ACHN (cell line): Measurements from ENCODE around the gene RASA3.
"Not testable (repeated sequence)": the region's sequence is repeated elsewhere in the genome, so short reads cannot be mapped to it uniquely, and the experiment has no call there.

Experiments
- DNase-seq: peaks from one replicate; pipeline ENCODE4 v3.0.0-alpha.2; 2015
- in situ Hi-C: cut with HindIII; loops from 2 replicates; pipeline ENCODE4 v1.10.0; 2017; ENCODE audit warnings: low sequenced_read_pairs, low pct_ligation_motif_present, low pct_unique_long_range_greater_than_20kb

RASA3 gene

DNA sequence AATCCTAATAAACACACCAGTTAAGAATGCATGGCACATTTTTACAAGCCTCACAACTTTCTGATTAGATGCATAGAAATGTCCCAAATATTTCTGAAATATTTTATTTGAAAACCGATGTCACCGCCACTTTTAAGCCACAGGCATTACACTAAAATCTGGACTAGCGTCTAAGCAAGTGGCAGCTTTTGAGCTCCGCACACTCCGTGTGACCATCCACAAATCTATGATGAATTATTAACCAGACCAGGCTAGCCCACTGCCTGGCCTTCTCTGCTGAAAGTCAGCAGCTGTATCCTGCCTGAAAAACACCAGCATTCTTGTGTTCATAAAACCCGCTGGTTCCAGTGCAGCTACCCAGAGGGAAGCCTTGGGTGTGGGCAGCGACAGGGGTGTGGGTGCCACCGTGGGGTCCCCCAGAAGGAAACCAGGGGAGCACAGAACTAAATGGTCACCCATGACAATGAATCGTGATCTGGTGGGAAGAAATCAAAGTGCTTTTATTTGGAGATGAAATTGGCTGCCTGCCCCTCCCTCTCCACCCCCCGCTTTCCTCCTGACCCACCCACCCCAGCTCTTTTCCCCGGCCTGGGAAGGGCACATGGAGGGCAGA, 13.8 kb downstream of the RASA3 start:
- peak; percentile 90 for DNase-seq
- in situ Hi-C loops: no loop called here

GRCh38 chr13:114118086-114118485, 14.3 kb downstream of the RASA3 start:
- no peak for DNase-seq
- in situ Hi-C loops: no loop called here

DNA sequence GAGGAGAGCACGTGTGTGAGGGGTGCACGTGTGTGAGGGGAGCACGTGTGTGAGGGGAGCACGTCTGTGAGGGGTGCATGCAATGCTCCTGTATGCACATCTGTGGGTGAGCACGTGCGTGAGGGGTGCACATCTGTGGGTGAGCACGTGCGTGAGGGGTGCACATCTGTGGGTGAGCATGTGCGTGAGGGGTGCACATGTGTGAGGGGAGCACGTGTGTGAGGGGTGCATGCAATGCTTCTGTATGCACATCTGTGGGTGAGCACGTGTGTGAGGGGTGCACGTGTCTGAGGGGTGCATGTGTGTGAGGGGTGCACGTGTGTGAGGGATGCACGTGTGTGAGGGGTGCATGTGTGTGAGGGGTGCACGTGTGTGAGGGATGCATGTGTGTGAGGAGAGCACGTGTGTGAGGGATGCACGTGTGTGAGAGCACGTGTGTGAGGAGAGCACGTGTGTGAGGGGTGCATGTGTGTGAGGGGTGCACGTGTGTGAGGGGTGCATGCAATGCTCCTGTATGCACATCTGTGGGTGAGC, 15.0 kb downstream of the RASA3 start:
- in situ Hi-C loops, DNase-seq: not testable (repeated sequence)

DNA sequence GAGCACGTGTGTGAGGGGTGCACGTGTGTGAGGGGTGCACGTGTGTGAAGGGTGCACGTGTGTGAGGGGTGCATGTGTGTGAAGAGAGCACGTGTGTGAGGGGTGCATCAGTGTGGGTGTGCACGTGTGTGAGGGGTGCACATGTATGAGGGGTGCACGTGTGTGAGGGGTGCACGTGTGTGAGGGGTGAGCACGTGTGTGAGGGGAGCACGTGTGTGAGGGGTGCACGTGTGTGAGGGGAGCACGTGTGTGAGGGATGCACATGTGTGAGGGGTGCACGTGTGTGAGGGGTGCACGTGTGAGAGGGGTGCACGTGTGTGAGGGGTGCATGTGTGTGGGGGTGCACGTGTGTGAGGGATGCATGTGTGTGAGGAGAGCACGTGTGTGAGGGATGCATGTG, 15.7 kb downstream of the RASA3 start:
- in situ Hi-C loops: no loop called here
- DNase-seq: no peak

DNA sequence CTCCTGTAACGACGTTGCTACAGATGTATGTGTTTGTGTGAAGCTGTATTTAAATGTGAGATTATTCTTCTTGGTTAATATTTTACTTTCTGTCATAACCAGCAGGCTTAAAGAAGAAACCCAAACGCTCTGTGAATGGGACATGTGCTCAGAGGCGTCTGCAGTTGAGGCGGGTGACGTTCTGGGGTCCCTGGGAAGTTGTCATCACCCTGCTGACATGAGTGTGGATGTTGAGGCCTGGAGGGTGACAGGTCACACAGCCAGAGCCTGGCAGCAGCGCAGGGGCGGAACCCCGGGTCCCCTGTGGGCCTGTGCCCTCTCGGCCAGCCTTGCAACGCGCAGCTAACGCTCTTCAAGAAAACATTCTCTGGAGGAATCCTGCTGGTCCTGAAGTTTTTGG, 16.6 kb downstream of the RASA3 start:
- in situ Hi-C loops: no loop called here

GRCh38 chr13:114115191-114115671, 17.2 kb downstream of the RASA3 start:
- in situ Hi-C loops: no loop called here
- DNase-seq: peak; percentile 74

More for the DNA sequence above, 16.6 kb downstream of the RASA3 start:
- DNase-seq: no peak

DNA sequence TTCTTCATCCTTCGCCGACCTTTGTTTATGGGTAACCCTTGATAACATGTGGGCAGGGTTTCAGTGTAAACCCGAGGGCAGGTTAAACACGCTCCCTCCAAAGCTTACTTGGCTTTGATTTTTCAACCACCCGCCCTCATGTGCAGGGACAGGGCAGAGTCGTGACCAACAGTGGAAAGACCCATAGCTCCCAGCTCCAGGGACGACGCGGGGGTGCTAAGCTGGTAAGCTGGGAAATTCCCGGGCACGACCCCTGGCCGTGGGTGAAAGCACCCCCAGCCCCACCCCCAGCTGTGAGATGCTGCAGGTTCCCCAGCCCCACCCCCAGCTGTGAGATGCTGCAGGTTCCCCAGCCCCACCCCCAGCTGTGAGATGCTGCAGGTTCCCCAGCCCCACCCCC, 17.8 kb downstream of the RASA3 start:
- DNase-seq, in situ Hi-C loops: not testable (repeated sequence)

GRCh38 chr13:114114006-114114640, 18.3 kb downstream of the RASA3 start:
- no peak for DNase-seq
- in situ Hi-C loops: no loop called here

- in situ Hi-C loops, DNase-seq: not testable (repeated sequence)
Measured at GRCh38 chr13:114113395-114113794, 19.0 kb downstream of the RASA3 start.

GRCh38 chr13:114112826-114113322, 19.5 kb downstream of the RASA3 start:
- no peak for DNase-seq
- in situ Hi-C loops: no loop called here

- in situ Hi-C loops: no loop called here
- no peak for DNase-seq
Measured at GRCh38 chr13:114112231-114112825, 20.1 kb downstream of the RASA3 start.

DNA sequence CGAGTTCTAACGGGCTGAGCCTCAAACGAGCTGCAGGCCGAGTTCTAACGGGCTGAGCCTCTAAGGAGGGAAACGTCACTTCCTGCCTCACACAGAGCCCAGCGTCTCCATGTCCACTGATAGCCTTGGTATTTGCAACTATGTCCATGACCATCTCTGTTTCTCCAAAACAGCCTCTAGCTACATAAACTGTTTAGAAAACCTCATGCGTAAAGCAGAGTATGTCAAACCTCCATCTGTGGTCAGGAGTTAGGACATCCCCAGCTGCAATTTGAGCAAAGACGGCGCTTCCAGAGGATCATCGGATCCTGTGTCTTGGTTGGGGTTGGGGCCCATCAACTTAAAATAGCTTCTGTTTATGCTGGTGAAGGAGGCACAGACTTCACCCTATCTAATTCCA, 20.8 kb downstream of the RASA3 start:
- in situ Hi-C loops: no loop called here
- DNase-seq: no peak

GRCh38 chr13:114110830-114111189, 21.6 kb downstream of the RASA3 start:
- in situ Hi-C loops, DNase-seq: not testable (repeated sequence)

- no peak for DNase-seq
- in situ Hi-C loops: no loop called here
Measured at GRCh38 chr13:114110091-114110829, 22.2 kb downstream of the RASA3 start.

DNA sequence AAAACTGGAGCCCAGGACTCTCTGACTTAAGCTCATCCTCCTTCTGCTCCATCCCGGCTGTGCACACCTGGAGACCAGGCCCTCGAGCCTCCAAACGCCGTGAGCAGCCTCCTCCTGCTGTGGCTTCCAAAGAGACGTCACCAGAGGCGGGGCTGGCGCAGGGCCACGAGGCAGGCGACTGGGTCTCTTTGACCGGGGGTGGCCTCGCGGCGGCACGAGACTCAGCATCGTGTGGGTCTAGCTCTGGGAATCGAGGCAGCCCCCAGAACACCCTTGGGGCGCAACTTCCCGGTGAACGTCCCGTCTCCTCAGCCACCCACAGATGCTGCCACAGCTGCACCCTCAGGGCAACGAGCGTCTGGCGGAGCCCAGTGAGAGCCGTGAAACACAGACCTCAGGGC, 22.8 kb downstream of the RASA3 start:
- in situ Hi-C loops: no loop called here

GRCh38 chr13:114108894-114109293, 23.5 kb downstream of the RASA3 start:
- no peak for DNase-seq
- in situ Hi-C loops: no loop called here

More for the DNA sequence above, 22.8 kb downstream of the RASA3 start:
- no peak for DNase-seq

DNA sequence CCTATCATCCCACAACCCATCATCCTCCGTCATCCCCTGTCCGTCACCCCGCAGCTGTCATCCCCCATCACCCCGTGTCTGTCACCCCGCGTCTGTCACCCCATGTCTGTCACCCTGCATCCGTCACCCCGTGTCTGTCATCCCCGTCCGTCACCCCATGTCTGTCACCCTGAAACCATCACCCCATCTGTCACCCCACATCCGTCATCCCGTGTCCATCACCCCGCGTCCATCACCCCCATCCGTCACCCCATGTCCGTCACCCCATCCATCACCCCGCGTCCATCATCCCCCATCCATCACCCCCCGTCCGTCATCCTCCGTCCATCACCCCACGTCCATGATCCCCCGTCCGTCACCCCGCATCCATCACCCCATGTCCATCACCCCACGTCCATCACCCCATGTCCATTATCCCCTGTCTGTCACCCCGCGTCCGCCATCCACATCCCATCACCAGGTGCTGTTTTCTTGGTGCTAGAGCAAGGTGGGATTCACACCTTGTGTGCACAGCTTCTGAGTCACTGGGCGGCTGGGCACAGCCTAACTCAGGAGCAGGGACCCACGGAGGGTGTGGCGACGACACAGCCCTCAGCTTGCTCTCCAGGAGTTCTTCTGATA, 24.2 kb downstream of the RASA3 start:
- in situ Hi-C loops: no loop called here
- no peak for DNase-seq

DNA sequence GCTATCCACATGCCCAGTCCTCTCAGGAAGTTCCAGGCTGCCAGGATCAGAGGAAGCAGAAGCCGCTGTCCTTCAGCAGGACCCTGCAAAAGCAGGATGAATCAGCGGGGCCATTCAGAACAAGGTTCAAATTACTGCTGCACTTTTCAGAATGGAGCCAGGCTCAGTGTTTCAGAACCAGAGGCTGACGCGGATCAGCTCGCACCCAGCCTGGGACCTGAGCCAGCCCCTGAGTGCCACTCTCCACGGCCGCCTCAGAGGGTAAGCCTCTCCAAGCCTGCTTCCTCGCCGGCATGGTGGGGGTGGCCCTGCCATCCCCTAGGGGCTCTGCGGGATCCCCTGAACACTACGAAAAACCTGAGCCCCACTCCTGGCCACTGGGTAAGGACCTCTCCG, 24.7 kb downstream of the RASA3 start:
- in situ Hi-C loops: no loop called here
- DNase-seq: no peak
